HG03571 (cell line): Measurements from ENCODE around the gene PDCD1.
"Not testable (repeated sequence)": the region's sequence is repeated elsewhere in the genome, so short reads cannot be mapped to it uniquely, and the experiment has no call there.

Source experiments
- ATAC-seq: cut with Tn5 transposase; IDR thresholded peaks from one replicate; pipeline ENCODE4 v1.9.1; 2021; ENCODE audit not compliant: unreplicated experiment

PDCD1 gene

DNA sequence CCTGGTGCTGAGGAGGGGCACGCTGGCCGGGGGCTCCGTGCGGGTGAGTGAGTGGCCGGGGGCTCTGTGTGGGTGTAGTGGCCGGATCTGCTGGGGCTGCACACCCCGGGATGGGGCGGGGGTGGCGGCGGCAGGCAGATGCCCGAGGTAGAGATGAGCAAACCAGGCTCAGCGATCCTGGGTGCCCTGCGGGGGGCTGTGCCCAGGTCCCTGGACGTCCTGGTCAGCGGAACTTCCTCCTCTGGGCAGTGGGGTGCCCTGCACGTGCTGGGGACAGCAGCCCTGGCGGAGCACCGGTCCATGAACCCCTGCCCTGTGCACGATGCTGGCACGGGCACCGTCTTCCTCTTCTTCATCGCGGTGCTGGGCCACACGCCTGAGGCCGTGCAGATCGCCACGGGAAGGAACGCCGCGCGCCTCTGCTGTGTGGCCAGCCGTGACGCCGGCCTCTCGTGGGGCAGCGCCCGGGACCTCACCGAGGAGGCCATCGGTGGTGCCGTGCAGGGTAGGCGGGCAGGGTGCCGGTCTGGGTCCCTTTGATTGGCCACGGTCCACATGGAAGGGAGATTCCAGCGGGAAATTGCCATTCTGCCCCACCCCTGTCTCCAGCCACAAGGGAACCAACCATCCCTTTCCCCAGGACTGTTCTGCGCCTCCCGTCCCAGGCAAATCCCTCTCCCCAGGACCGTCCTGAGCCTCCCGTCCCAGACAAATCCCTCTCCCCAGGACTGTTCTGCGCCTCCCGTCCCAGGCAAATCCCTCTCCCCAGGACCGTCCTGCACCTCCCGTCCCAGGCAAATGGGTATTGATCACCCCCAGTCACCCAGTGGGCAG is 43.8 kb downstream of the PDCD1 start:
- ATAC-seq, result no peak

DNA sequence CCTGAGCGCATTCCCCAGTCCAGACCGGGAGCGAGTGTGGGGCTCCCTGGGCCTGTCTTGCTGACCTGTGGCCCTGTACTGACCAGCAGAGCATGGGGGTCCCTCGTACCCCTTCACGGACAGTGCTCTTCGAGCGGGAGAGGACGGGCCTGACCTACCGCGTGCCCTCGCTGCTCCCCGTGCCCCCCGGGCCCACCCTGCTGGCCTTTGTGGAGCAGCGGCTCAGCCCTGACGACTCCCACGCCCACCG is 44.4 kb downstream of the PDCD1 start:
- ATAC-seq, result no peak

DNA sequence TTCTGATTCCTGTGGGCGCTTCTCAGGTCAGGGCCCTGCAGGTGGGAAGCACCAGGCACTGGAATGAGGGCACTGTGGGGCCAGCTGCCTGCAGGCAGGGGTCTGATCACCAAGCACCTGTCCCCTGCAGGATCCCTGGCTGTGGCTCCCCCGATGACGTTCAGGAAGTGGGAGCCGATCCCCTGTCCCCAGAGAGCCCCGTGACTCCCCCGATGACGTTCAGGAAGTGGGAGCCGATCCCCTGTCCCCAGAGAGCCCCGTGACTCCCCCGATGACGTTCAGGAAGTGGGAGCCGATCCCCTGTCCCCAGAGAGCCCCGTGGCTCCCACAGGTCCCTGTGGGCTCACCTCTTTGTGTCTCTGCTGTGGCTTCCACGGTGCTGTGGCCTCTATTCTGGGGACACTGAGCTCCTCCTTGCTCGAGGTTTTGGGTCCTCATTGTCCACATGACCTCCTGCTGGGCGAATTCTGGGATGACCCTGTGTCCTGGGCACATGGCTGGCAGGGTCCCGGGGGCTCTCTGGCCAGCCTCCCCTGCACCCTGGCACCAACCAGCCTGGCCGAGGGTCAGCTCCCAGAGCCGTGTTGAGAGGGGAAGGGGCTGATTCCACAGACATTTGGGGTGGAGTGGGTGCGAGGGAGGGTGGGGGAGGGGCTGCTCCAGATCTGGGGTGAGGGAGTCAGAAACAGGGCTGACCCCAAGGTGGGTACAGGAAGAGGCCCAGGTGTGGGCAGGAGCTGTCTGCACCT is 44.9 kb downstream of the PDCD1 start:
- ATAC-seq, result no peak

DNA sequence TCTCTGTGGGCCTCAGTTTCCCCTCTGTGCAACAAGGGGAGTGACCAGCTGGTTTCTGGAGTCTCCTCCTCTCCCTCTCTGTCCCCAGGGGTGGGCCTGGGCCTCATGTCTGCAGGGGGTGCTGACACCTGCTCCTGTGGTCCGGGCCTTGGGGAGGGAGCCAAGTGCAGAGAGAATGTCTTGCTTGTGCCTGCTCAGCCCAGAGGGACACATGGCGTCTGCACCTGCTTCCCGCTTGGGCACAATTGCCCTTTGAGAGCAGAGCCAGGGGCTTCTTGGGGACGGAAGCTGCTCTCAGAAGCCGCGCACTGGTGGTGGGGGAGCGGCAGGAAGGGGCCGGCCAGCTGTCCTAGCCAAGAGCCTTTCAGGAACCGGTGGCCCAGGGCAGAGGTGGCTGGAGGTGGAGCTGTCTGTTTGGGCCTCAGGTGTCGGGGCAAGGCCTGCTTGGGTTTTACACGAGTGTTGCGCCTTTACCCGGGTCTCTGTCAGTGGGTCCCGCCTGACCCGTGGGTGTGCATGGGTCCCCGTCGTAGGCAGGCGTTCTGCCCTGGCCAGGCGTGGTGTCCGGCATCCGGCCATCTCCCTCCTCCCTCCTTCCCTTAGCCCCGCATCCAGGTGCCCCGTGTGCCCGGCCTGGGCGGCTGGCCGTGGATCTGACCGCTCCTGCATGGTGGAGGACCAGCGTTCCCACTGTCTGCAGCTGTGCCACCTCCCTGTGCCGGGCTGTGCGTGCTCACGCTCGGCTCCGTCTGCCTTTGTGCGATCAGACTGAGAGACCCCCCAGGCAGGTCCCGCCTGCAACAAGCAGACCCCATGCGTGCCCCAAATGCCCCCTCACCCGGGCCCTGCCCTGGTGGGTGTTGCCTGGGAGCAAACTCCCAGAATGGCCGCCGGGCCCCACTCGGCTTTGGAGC is 45.7 kb downstream of the PDCD1 start:
- ATAC-seq, result no peak

DNA sequence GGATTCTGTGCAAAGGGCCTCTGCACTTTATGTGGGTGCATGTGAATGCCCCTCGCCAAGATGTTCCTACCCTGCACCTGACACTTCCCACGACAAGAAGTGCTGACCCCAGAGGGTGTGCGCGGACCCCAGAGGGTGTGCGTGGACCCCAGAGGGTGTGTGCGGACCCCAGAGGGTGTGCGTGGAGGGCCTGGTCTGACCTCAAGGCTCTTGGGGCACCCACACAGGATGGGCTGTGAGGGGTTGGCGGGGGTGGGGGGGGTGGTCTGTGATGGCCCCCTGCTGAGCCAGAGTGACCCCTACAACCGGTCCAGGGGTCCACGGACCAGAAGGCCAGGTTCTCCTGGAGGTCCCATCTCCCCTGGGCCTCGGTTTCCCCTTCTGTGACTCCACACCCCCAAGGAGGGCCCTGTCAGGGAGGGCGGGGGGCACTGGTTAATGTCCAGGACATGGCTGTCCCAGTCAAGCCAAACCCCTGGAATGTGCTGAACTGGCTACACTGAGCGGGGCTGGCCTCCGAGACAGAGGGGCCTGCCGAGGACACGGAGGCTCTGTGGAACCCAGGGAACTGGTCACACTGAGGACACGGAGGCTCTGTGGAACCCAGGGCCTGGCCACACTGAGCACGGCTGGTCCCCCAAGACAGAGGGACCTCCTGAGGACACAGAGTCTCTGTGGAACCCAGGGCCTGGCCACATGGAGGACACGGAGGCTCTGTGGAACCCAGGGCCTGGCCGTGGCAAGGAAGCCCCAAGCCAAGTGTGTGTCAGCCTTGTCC is 46.6 kb downstream of the PDCD1 start:
- no peak for ATAC-seq

DNA sequence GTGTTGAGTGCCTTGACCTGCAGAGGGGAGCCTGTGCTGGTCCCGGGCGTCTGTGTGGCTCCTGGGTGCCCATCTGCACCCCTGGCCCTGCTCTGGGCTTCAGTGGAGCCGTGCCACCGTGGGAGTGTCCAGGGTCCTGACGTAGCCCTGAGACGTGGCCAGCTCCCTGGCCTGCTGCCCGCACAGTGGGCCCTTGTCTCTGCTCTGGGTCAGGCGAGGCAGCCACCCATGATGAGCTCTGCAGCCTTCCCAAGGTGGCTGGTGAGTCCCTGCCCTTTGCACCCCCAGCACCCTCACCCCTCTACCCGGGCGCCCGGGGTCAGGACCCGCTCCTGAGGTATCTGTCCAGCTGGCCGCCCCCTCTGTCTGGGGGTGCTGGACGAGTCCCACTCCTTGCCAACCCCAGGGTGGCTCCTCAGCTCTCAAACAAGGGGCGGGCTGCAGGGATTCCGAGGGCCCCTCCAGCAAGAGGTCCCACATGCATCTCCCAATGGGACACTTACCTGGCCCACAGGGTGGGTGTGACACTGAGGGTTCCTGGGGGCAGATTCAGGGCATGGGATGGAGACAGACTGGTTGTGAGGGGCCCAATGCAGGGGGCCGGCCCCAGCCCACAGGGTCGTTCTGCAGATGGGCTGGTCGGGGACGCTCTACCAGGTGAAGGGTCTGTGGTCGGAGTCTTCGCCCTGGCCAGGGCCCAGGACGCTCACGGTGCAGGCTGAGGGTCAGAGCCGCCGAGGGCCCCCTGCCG is 47.3 kb downstream of the PDCD1 start:
- no peak for ATAC-seq

DNA sequence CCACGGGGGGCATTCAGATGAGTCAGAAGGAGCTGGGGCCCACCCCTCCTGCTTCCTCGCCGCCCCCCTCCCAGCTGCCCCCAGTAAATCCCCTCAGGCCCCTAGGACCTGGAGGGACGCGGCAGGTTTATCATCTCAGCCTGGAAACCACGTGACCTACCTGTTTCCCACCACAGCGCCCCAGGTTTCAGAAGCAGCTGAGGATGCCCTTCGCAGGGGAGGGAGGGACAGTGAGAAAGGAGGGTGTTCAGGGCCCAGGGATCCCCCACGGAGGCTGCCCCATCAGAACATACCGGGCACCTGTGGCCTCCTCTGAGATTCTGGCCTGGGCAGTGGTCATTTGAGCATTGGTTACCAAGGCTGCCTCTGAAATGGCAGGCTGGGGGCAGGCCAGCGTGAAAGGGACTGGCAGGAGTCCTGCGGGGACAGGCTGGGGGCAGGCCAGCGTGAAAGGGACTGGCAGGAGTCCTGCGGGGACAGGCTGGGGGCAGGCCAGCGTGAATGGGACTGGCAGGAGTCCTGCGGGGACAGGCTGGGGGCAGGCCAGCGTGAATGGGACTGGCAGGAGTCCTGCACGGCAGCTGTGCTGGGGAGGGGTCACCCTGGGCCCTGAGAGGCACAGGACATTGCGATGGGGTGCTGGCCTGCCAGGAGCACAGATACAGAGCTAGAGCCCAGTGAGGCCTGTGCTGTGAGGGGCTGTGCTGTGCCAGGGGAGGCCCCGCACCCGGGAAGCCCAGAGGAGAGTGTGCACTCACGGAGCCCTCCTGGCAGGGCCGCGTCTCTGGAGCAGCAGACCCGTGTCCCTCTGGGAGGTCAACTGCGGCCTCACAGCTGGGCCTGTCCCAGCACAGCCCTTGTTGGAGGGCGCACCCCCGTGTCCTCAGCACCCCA is 48.1 kb downstream of the PDCD1 start:
- no peak for ATAC-seq

DNA sequence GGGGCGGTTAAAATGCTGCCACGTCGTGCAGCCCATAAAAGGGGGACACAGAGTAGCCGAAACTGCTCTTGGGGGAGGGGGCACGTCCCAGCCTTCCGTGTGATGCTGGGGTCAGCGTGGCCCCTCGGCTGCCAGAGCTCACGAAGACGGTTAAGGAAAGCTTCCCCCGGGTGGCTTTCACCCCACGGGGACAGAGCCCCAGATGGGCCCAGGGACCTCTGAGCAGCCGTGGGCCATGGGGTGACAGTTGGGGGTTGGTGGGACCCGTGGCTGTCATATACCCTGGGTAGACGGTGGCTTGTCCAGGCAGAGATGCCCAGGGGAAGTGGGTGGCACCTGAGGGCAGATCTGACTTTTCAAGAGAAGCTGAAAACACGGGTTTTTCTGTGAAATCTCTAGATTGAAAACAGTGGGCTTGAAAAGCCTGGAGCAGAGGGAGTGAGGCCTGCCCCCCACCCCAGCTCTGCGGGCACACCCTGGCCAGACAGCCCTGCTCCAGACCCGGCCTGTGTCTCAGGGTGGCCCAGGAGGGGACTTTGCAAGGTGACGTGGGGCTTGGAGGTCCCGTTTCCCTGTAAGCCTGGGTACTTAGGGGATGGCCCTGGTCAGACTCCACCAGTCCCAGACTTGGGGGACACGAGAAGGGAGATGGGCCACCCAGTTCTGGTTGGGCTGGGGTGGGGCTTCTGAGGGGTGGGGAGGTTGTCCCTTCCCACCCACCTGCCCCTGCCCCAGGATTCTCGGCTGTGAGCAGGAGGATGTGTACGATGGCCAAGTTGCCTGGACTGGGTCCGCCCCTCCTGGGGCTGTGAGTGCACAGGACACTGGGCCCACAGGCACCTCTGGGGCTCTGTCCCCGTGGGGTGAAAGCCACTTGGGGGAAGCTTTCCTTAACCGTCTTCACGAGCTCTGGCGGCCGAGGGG is 49.0 kb downstream of the PDCD1 start:
- ATAC-seq, result no peak

DNA sequence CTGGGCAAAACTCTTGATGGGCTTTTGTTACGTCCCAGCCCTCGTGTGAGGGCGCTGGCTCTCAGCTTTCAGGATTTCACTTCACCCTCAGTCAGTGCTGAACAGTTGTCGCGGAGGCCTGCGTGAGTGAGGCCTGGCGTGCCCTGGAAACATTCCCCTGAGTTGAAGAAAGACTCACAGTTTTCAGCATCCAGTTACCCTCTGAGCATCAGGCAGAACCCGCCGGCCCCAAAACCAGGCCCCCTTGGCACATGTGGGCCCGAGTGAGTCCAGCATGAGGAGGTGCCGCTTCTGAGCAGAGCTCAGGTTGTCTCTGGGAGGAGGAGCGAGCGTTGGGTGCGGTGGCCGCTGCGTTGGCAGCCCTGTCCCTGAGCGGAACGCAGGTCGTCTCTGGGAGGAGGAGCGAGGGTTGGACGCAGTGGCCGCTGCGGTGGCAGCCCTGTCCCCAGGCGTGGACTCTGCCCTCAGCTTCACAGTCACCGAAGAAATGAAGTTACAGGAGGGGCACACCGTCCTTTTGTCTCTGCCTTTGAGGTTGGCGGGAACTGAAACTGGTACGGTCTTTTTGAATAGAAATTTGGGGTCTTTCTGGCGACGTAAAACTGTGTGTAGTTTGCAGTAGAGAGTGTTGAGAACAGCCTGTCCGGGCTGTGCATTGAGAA is 49.8 kb downstream of the PDCD1 start, which contains the start of gene NEU4:
TSS of gene NEU4 (plus strand) at position 473 of the 662 bp plus-strand sequence. CDS start 5,292 bp downstream, outside the sequence.
- ATAC-seq, result no peak

DNA sequence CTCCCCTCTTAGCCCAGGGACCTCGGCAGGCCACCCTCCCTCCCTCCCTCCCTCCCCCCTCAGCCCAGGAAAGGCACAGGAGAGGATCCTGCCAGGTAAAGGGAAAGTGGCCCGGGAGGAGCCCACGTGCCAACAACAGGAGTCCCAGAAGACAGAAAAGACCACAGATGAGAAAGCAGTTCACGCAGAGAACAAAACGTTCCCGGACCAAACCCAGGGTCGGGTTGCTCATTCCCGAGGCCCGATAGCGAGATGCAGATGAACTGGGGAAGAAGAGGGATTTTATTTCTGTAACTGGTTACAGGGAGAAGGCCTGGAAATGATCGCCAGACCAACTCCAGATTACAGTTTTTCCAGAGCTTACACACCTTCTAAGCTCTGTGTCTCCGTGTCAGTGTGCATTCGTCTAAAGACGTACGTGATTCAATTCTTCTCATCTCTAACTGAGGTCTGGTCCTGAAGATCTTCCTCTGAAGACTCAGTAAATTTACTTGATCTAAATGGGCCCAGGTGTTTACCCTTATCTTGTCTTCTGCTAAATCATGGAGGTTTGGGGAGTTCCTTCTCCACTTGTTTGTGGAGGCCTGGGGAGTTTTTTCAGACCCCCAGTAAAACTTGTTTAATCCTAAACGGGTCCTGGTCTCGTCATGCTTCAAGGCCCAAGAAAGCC is 50.5 kb downstream of the PDCD1 start:
- no peak for ATAC-seq

DNA sequence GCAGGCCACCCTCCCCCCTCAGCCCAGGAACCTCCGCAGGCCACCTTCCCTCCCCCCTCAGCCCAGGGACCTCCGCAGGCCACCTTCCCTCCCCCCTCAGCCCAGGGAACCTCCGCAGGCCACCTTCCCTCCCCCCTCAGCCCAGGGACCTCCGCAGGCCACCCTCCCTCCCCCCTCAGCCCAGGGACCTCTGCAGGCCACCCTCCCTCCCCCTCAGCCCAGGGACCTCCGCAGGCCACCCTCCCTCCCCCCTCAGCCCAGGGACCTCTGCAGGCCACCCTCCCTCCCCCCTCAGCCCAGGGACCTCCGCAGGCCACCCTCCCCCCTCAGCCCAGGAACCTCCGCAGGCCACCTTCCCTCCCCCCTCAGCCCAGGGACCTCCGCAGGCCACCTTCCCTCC is 52.5 kb downstream of the PDCD1 start:
- ATAC-seq, result not testable (repeated sequence)

DNA sequence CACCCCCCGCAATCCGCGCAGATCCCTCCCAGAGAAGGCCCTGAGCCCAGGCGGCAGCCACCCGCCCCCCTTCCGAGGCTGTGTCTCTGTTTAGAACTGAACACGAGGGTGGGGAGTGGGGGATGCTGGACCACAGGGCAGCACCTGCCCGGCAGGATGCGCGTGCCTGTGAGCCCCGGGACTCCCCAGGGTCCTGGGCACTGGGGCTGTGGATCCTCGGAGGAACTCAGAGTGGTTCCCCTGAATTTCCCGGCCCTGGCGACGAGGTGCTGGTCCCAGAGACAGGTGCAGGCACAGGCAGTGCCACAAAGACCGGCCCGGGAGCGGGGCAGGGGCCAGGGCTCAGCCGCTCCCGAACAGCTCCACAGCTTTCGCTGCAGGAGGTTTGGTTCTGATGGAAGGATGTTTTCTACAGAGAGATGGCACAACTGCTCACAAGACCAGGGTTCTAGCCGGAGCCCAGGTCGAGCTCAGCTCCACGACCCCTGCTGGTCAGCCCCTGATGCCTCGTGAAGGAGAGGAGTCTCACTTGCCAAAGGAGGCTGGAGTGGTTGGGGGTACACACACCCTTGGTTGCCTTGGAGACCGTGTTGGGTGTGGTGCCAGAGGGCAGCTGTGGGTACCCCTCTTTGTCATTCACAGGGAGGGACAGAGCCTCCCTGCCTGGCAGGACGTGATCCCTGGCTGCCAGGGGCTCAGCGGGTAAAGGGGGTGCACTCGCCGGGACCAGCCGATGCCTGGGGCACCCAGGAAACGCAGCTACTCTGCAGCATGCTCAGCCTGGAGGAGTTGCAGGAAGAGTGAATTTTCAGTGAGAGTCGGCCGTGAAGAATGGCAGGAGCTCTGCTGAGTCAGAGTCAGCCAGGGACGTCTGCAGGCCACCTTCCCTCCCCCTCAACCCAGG is 54.1 kb downstream of the PDCD1 start:
- no peak for ATAC-seq

DNA sequence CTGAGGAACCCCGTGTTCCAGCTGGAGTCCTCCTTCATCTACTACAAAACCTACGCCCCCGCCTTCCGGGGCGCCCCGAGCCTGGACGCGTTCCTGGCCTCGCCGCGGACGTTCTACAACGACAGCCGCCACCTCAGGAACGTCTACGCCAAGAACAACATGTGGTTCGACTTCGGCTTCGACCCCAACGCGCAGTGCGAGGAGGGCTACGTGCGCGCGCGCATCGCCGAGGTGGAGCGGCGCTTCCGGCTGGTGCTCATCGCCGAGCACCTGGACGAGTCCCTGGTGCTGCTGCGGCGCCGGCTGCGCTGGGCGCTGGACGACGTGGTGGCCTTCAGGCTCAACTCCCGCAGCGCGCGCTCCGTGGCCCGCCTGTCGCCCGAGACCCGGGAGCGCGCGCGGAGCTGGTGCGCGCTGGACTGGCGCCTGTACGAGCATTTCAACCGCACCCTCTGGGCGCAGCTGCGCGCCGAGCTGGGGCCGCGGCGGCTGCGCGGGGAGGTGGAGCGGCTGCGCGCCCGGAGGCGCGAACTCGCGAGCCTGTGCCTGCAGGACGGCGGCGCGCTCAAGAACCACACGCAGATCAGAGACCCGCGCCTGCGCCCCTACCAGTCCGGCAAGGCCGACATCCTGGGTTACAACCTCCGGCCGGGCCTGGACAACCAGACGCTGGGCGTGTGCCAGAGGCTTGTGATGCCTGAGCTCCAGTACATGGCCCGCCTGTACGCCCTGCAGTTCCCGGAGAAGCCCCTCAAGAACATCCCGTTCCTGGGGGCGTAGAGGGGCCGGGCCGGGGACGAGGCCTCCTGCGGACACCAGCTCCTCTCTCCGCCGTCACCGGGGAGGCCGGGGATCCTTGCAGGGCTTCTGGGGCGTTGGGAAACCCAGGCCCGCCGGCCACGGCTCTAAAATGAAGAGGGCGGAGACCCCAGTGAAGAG is 55.0 kb downstream of the PDCD1 start:
- no peak for ATAC-seq

DNA sequence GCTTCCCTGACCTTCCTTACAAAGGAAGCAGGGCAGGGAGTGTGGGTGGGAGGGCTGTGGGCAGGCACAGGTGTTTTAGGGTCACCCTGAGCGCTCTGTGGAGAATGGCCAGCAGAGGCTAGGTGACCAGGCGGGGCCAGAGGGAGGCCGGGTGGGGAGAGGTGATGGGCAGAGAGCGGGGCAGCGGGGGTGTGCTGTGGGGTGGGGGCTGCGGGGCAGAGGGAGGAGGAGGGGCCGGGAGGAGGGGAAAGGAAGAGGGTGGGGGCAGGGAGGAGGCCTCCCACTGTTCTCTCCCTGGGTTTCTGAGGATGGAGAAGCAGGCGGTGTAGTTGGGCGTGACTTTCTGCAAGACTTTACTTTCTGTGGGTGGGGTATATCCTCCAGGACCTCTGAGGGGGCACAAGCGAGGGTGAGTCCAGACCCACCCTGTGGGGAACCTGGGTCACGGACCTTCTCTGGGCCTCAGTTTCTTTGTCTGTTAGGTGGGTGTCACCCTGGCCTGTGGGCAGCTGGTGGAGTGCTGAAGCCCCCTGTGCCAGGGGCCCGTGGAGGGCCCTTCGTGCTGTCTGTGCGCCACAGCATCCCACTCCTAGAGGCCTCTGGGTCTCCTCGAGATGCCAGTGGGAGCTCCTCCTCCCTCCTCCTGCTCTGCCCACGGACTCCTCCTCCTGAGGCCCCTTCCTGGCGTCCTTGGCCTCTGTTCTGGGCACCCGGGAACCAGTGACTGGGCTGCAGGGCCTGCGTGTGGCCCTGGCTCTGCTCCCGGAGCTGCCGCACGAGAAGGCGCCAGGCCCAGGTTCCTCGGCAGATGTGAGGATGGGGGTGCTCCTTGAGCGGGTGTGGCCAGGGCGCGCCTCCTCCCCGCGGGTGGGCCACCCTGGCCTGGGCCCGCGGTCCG is 56.0 kb downstream of the PDCD1 start:
- no peak for ATAC-seq
